GM12875 (cell line): ENCODE data around the gene ATP6V0D1.
A peak's percentile ranks its signal among the peaks of the same experiment; 100 is the strongest.

Experiments used
- H3K4me3 ChIP-seq: one replicate; pipeline ENCODE4 v1.5.1; 2011; ENCODE audit warnings: low read depth, low read length, control low read depth
- CTCF ChIP-seq: IDR thresholded peaks from 2 replicates; pipeline ENCODE4 v1.5.1; 2011; ENCODE audit warnings: low read depth, mild to moderate bottlenecking, control low read depth, inconsistent platforms, low read length, moderate library complexity, borderline replicate concordance; ENCODE audit not compliant: insufficient read depth

The ATP6V0D1 gene

DNA sequence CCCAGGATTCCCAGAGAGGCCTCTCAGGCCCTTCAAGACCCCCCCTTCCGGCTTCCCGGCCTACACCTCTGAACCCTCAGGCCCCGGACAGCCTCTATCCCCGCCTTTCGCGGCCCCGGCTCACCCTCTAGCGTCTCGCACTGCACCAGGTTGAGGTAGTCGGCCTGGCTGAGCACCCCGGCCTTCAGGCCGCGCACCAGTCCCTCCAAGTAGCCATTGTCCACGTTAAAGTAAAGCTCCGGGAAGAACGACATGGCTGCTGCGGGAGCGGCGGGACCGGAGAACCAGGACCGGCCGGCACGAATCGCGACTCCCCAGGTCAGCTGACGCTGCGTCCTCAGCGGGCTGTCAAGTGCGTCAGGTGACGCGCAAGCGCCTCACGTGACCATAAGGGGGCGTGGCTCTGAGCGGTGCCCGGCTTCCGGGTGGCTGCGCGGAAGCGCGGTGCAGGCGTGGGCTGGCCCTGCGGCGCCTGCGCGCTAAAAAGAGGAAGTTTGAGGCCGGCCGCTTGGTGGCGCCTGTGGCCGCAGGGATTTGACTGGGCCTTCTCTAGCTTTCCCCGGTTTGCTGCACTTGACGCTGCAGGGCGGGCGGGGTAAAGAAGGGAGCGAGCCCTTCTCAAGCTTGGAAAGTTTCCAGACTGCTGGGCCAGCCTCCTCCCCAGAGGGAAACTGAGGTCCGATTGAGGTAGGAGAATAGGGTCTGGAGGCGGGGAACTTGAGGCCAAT is at the start of gene ATP6V0D1:
TSS of gene ATP6V0D1 (minus strand) at position 325 of the 728 bp plus-strand sequence. CDS start at position 254, 71 bp downstream.
- peak; percentile 91 for TF ChIP-seq CTCF
- peak within 1 kb of the TSS; percentile 84 for H3K4me3 ChIP-seq

GRCh38 chr16:67530013-67530939 is 49.3 kb upstream of the ATP6V0D1 start:
- peak overlapping the region; percentile 62 for H3K4me3 ChIP-seq
- TF ChIP-seq CTCF, result no peak

DNA sequence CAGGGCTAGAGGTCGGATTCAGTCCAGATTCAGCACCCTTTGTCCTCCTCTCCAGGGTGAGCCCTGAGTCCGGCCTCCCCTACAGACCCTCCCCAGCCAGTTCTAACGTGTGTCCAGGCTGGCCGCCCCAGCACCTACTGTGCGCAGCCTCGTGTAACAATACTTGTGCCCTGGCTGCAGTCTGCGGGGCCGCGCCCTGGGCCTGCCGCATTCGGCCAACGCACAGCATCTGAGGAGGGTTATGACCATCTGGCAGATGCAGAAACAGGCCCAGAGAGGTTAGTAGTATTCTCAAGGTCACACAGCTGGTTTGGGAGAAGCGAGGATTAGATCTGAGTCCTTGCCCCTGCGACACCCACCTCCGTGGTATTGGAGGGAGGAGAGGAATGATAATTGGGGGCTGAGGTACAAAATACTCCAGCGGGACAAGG is 48.6 kb upstream of the ATP6V0D1 start:
- no peak for TF ChIP-seq CTCF
- peak overlapping the region; percentile 62 for H3K4me3 ChIP-seq

DNA sequence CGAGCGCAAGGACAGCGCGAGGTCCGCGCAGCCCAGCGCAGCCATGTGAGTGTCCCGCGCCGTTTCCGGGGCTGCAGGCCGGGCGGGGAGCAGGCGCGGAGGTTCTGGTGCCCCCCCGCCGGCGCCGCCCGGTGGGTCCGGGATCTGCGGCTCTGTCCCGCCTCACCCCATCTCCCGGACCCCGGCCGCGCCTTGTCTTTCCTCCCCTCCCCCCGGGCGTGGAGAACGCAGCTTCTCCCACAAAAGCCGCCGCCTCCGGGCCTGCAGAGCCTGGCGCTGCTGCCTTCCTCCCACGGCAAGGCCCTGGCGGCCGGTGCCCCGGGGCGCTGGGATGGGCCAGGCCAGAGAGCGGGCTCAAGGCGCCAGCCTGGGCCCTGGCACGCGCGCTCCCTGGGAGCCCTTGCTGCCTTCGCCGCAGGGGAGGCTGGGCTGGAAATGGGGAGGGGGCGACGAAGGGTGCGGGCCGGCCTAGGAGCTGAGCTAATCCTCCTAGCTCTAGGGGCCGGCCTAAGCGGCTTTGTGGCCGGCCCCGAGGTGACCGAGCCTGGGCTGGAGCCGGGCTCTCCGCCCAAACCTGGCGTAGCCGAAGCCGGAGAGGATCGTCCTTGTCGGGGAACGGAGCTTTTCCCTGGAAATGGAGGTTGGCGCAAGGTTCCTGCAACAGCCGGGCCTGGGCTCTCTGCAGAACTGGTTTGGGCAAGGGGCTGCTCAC is 48.1 kb upstream of the ATP6V0D1 start:
- no peak for TF ChIP-seq CTCF
- peak overlapping the region; percentile 62 for H3K4me3 ChIP-seq

DNA sequence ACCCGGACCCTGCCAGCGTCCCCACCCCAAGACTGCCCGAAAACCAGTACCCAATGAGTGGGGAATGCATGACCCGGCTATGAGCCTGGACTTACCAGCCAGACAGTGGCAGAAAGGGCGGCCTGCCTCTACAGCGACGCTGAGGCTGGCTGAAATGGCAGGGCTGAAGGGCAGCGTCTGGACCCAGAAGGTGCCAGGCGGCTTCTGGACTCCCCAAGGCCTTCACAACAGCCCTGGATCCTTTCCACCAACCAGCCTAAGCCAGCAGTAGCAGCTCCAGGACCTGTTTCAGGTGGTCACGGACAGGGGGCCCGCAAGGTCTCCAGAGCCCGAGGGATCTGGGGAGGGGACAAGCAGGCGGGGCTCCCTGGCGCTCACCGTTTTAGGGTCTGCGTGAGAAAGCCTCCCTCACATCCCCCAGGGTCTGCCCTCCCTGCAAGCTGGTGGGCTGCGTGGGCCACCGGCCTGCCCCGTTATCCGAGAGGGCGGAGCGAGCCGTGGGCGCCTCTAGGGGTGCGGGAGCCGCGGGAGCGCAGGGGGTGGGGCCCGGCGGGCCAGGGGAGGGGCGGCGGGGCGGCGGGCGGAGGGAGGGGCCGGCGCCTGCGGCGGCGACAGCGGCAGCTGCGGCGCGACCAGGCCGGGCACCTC is 47.4 kb upstream of the ATP6V0D1 start, which contains the start of gene RIPOR1:
TSS of gene RIPOR1 (plus strand) at position 608 of the 648 bp plus-strand sequence. CDS start 9,618 bp downstream, outside the sequence.
- peak within 1 kb of the TSS; percentile 62 for H3K4me3 ChIP-seq
- no peak for TF ChIP-seq CTCF

GRCh38 chr16:67526149-67526791 is 45.3 kb upstream of the ATP6V0D1 start:
- H3K4me3 ChIP-seq, result no peak overlapping the region
- TF ChIP-seq CTCF, result no peak
